HUES64 (cell line): ENCODE measurements around the gene IL20RB.
"Not testable (repeated sequence)": the region's sequence is repeated elsewhere in the genome, so short reads cannot be mapped to it uniquely, and the experiment has no call there.

Experiments used
- H3K27ac ChIP-seq: 2 replicates; pipeline ENCODE4 v1.7.0; 2013; ENCODE audit warnings: low read depth, low read length, inconsistent platforms
- H3K27me3 ChIP-seq: 2 replicates; pipeline ENCODE4 v1.6.1; 2013; ENCODE audit warnings: mild to moderate bottlenecking, low read length; ENCODE audit not compliant: insufficient read depth
- H3K36me3 ChIP-seq: 2 replicates; pipeline ENCODE4 v1.6.1; 2013; ENCODE audit warnings: mild to moderate bottlenecking, low read length; ENCODE audit not compliant: insufficient read depth
- H3K4me1 ChIP-seq: 2 replicates; pipeline ENCODE4 v1.6.1; 2013; ENCODE audit warnings: mild to moderate bottlenecking, low read length, moderate library complexity; ENCODE audit not compliant: insufficient read depth
- H3K4me3 ChIP-seq: 2 replicates; pipeline ENCODE4 v1.5.1; 2013; ENCODE audit warnings: mild to moderate bottlenecking, low read length, moderate library complexity
- H3K9ac ChIP-seq: 2 replicates; pipeline ENCODE4 v1.6.1; 2013; ENCODE audit warnings: mild to moderate bottlenecking, low read depth, low read length
- H3K9me3 ChIP-seq: 2 replicates; pipeline ENCODE4 v1.6.1; 2013; ENCODE audit warnings: low read depth, low read length; ENCODE audit not compliant: insufficient read depth
- WGBS: fragments of 150-250, 120-280 bp; methylation state at CpG from one replicate; pipeline ENCODE4 v1.1.7; 2013; ENCODE audit warnings: missing lambda C conversion rate; 5-methylcytosine and 5-hydroxymethylcytosine counted together

Gene IL20RB

DNA sequence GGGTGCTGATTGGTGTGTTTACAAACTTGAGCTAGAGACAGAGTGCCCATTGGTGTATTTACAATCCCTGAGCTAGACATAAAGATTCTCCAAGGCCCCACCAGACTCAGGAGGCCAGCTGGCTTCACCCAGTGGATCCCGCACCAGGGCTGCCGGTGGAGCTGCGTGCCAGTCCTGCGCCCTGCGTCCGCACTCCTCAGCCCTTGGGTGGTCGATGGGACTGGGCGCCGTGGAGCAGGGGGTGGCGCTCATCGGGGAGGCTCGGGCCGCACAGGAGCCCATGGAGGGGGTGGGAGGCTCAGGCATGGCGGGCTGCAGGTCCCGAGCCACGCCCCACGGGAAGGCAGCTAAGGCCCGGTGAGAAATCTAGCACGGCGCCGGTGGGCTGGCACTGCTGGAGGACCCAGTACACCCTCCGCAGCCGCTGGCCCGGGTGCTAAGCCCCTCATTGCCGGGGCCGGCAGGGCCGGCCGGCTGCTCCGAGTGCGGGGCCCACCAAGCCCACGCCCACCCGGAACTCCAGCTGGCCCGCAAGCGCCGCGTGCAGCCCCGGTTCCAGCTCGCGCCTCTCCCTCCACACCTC lies 29.7 kb downstream of the IL20RB start:
- not testable (repeated sequence) for H3K36me3 ChIP-seq, H3K27ac ChIP-seq, H3K27me3 ChIP-seq, H3K9me3 ChIP-seq, H3K9ac ChIP-seq, H3K4me3 ChIP-seq, H3K4me1 ChIP-seq
- WGBS, result 96% methylated on average over 39 of the region's 39 CpGs

DNA sequence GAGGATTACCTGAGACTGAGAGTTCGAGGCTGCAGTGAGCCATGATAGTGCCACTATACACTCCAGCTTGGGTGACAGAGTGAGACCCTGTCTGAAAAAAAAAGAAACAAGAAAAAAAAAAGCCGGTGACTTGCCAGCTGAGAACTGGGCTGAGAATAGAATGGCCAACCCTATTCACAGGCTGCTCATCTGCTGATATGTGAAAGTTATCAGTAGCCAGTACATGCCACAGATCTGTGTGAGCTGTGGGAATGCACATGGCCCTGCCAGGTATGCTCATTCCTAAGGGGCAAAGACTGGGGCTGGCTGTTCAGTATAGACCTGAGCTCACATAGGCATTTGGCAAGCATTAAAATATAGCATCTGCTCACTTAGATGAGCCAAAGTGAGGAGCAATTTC lies 30.9 kb downstream of the IL20RB start:
- Histone ChIP-seq H3K9me3 (peaks cover 9% of the 10 kb centered on the region; the same call in 1 of the 2 replicates), H3K27ac (no peak overlapping the region), H3K36me3 (no peaks in the 10 kb centered on the region), H3K4me1 (no peaks in the 10 kb centered on the region), H3K27me3 (no peaks in the 10 kb centered on the region), H3K4me3 (no peak overlapping the region), H3K9ac (no peak overlapping the region)
- WGBS, result 91% methylated on average over 2 of the region's 2 CpGs

DNA sequence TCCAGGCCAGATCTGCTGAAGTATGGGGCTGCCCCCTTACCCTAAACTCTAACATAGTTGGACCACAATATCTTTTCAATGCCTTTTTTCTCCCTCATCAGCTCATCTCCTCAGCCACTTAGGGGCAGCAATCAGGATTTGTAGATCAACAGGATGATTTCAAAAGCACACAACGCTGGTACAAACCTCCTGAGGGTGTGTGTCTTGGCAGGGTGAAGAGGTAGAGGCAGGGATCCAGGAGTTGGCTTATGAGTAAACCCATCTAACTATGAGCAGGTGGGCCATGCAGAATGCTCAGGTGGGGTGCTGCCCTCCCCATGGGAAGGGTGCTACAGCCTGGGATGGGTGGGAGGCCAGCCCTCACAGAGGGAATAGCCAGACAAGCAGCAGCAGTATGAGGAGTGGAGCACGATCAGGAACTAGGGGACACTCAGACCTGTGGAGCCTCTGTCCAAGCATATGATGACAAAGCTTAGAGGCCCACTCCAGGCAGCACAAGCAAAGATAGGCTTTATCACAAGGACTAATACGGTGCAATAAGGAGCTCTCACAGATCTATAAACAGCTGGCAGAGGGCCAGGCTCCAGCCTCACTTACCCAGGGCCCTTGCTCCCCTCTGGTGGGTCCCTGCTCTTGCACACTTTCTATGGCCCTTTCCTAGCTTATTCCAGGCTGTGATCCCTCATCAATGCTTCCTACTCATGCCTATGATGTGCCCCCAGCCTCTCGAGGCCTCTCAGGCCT lies 32.2 kb downstream of the IL20RB start:
- WGBS, result 94% methylated on average over 4 of the region's 4 CpGs
- H3K9ac ChIP-seq, result no peak overlapping the region
- no peaks in the 10 kb centered on the region for H3K27me3 ChIP-seq
- no peak overlapping the region for H3K27ac ChIP-seq
- H3K4me3 ChIP-seq, result no peak overlapping the region
- H3K36me3 ChIP-seq, result no peaks in the 10 kb centered on the region
- H3K4me1 ChIP-seq, result no peaks in the 10 kb centered on the region
- peaks cover 9% of the 10 kb centered on the region; the same call in 1 of the 2 replicates for H3K9me3 ChIP-seq

DNA sequence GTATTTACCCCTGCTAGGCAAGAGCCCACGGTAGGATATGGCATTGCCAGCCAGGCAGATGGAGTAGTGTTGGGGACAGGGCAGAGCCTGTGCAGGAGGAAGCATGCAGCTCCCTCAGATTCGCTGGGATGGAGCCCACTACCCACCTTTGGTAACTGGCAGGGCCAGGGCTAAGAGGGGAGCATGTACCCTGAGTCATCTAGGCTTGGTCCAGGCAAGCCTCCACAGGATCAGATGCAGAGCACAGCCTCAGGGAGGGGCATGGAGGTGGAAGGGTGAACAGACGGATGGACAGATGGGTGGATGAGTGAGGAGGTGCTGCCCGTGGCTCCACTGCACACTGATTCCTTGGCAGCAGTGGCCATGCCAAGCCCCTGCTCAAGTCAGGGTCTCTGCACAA lies 33.0 kb downstream of the IL20RB start:
- WGBS, result 91% methylated on average over 4 of the region's 4 CpGs
- peaks cover 9% of the 10 kb centered on the region; the same call in 1 of the 2 replicates for H3K9me3 ChIP-seq
- H3K9ac ChIP-seq, result no peak overlapping the region
- H3K4me3 ChIP-seq, result no peak overlapping the region
- H3K27ac ChIP-seq, result no peak overlapping the region
- no peaks in the 10 kb centered on the region for H3K4me1 ChIP-seq
- H3K36me3 ChIP-seq, result no peaks in the 10 kb centered on the region
- no peaks in the 10 kb centered on the region for H3K27me3 ChIP-seq

DNA sequence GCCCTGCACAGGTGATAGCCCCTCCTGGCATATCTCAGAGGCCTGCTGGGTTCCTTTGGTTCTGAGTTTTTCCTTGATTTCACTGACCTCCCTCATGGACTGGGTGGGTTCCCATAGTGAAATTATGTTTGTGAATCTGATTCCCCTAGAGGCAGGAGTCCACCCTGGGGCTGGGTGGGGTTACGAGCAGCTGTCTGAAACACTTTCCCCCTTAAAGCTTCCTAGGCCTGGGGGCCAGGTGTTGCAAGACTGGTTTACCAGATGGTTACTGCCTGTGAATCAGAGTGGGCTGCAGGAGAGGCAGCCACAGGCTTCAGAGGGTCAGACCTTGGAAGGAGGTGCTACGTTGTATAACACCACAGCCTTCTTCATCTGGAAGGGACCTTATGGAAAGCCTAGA lies 34.3 kb downstream of the IL20RB start:
- Histone ChIP-seq H3K9me3 (peaks cover 5% of the 10 kb centered on the region; the same call in 1 of the 2 replicates), H3K4me1 (no peaks in the 10 kb centered on the region), H3K9ac (no peak overlapping the region), H3K27me3 (no peaks in the 10 kb centered on the region), H3K36me3 (no peaks in the 10 kb centered on the region), H3K4me3 (no peak overlapping the region), H3K27ac (no peak overlapping the region)
- WGBS, result 90% methylated on average over 2 of the region's 2 CpGs

DNA sequence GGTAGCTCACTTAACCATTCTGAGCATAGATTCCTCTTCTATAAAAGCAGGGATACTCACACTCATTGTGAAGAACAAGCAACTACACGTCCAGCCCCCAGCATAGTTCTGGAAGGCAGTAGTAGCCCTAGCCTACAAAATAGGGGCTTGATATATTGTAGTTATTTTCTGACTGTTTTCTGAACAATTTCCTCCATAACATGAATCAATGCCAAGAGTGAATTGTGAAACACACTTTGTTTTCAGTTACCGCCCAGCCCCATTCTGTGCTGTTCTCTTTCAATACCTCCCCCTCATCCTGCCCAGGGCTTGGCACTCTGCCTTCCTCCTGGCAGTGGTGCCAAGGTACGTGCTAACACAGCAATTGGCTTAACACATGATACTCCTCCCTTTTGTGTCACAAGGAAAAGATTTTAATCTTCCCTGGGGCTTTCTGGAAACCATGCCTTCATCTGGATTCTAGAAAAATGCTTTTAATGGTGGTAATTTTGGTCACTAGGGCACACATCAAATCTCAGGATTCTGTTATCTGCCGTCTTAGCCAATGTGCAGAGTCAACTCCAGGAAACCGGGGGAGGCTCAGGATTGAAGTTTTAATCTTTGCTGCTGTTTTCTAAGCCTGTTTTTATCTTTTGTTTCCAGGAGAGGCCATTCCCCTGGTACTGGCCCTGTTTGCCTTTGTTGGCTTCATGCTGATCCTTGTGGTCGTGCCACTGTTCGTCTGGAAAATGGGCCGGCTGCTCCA lies 37.2 kb downstream of the IL20RB start:
- Histone ChIP-seq H3K4me1 (no peaks in the 10 kb centered on the region), H3K36me3 (no peaks in the 10 kb centered on the region), H3K9me3 (no peaks in the 10 kb centered on the region), H3K9ac (no peak overlapping the region), H3K27me3 (no peaks in the 10 kb centered on the region), H3K27ac (no peak overlapping the region), H3K4me3 (no peak overlapping the region)
- 92% methylated on average over 8 of the region's 8 CpGs for WGBS

DNA sequence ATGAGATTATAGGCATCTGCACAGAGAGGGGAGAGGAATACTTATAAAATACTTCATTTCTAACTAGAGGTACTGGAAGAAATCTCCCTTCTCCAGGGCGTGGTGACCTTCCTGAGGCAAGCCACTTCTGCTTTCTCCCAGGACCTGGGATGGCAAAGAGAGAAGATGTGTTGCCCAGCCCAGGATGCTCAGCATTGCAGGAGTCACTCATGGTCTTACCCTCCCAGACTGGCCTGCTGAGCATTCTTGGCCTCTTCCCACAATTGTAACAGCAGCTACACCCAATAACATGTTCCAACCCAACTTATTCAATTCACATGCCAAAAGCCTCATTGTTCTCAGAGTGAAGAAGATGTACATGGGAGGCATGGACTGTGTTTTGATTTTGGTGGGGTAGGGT lies 37.9 kb downstream of the IL20RB start:
- no peak overlapping the region for H3K27ac ChIP-seq
- H3K36me3 ChIP-seq, result no peaks in the 10 kb centered on the region
- WGBS, result 100% methylated on average over 1 of the region's 1 CpG
- H3K4me1 ChIP-seq, result no peaks in the 10 kb centered on the region
- no peak overlapping the region for H3K4me3 ChIP-seq
- H3K9ac ChIP-seq, result no peak overlapping the region
- no peaks in the 10 kb centered on the region for H3K9me3 ChIP-seq
- H3K27me3 ChIP-seq, result no peaks in the 10 kb centered on the region

DNA sequence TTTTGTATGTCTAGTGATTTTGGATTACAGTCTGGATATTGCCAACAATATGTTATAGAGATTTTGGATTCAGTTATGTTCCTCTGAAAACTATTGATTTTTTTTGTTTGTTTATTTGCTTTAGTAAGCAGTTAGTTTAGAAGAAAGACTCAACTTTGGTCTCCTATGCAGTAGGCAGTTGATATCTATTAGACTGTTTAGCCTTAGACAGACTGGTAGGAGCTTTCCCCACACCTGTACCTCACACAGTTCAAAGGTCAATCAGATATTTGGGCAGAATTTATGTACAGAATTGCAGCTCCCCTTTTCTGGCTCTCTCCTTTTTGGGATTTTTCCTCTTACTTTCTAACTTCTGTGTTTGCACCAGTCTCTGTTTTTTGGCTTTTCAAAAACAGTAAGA lies 42.3 kb downstream of the IL20RB start:
- Histone ChIP-seq H3K27me3 (no peaks in the 10 kb centered on the region), H3K9ac (no peak overlapping the region), H3K4me1 (no peaks in the 10 kb centered on the region), H3K9me3 (no peaks in the 10 kb centered on the region), H3K36me3 (no peaks in the 10 kb centered on the region), H3K4me3 (no peak overlapping the region), H3K27ac (no peak overlapping the region)

DNA sequence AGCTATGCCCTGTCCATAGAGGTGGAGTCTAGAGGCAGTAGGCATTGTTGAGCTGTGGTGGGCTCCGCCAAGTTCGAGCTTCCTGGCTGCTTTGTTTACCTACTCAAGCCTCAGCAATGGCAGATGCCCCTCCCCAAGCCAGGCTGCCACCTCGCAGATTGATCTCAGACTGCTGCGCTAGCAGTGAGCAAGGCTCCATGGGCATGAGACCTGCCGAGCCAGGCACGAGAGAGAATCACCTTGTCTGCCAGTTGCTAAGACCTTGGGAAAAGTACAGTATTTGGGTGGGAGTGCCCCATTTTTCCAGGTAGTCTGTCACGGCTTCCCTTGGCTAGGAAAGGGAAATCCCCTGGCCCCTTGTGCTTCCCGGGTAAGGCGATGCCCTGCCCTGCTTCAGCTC lies 49.6 kb downstream of the IL20RB start:
- not testable (repeated sequence) for H3K9ac ChIP-seq, H3K4me1 ChIP-seq, H3K27ac ChIP-seq, H3K4me3 ChIP-seq, H3K9me3 ChIP-seq, H3K36me3 ChIP-seq, H3K27me3 ChIP-seq
- WGBS, result 92% methylated on average over 9 of the region's 9 CpGs

DNA sequence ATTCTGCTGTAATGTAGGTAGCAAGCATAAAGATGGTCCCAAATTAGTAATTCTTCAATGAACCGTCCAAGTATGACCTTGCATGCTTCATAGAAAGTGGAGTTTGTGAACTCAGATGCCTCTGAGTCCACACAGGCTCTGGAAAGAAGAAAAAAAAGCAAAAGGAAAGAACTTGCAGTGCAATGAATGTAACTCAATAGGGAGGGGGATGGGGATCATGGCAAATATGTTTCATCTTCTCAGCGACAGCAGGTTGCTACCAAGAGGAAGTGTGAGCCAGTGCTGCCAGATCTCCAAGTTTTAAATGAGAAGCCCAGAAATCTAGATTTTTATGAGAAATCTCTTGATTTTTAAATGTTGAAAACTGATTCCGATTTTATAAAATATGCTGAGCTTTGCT lies 50.3 kb downstream of the IL20RB start:
- Histone ChIP-seq H3K9ac (no peak overlapping the region), H3K4me1 (no peaks in the 10 kb centered on the region), H3K27ac (no peak overlapping the region), H3K4me3 (no peak overlapping the region), H3K36me3 (no peaks in the 10 kb centered on the region), H3K27me3 (no peaks in the 10 kb centered on the region), H3K9me3 (no peaks in the 10 kb centered on the region)
- 92% methylated on average over 3 of the region's 3 CpGs for WGBS

DNA sequence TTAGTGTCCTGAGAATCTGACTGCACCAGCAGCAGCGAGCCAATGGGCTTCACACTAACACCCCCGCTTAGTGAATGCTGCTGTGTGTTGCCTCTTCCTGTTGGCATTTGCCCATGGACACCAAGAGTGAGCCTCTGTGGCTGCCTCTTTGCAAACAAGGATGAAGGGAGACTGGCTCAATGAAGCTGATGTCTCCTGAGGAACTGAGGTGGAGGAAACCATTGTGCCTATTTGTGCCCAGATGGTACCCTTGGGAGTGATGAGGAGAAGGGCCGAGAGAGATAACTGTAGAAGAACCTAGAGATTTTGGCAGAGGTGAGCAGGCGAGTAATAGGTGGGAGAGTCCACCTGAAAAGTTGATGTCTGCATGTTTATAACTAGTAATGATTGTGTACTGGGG lies 51.2 kb downstream of the IL20RB start:
- Histone ChIP-seq H3K36me3 (no peaks in the 10 kb centered on the region), H3K9ac (no peak overlapping the region), H3K27ac (no peak overlapping the region), H3K4me3 (no peak overlapping the region), H3K9me3 (no peaks in the 10 kb centered on the region), H3K27me3 (no peaks in the 10 kb centered on the region), H3K4me1 (0 out of 2 replicates have a peak, but pooled peaks cover under 1% of the 10 kb centered on the region)
- WGBS, result 94% methylated on average over 4 of the region's 4 CpGs
